Colonic mucosa (tissue), 4 donors: Measurements from ENCODE around the gene DAB2IP. TPM values are rescaled to one million over a fixed set of nuclear protein-coding genes. Genes with fewer than 3 reads are reported as not detected.
A peak's percentile ranks its signal among the peaks of the same experiment; 100 is the strongest.

Experiments
- DNase-seq: peaks from one replicate; pipeline ENCODE4 v3.0.0-alpha.2; 2020
- H3K27ac ChIP-seq: fragments of 200-600 bp; one replicate; pipeline ENCODE4 v1.8.0; 2021
- H3K27me3 ChIP-seq: fragments of 200-600 bp; one replicate; pipeline ENCODE4 v1.8.0; 2021
- H3K36me3 ChIP-seq: fragments of 200-600 bp; one replicate; pipeline ENCODE4 v1.8.0; 2021
- H3K4me1 ChIP-seq: fragments of 200-600 bp; one replicate; pipeline ENCODE4 v1.8.0; 2021; ENCODE audit warnings: mild to moderate bottlenecking
- H3K4me3 ChIP-seq: fragments of 200-600 bp; one replicate; pipeline ENCODE4 v1.8.0; 2021
- H3K9ac ChIP-seq, 2 donors: one replicate each; pipeline ENCODE4 v1.7.0; 2013; ENCODE audit warnings: control low read depth in 2 of 2, low read depth in 2 of 2, low read length in 2 of 2
- H3K9me3 ChIP-seq: fragments of 200-600 bp; one replicate; pipeline ENCODE4 v1.8.0; 2021
- CTCF ChIP-seq: fragments of 200-600 bp; IDR thresholded peaks from one replicate; pipeline ENCODE4 v1.8.0; 2022; ENCODE audit warnings: antibody characterized with exemption, mild to moderate bottlenecking
- intact Hi-C: fragments of 100-400 bp; cut with DNase I; formaldehyde crosslinking; loops from one replicate; pipeline ENCODE4 v1.14.1; 2022
- total RNA-seq, 2 donors: library from RNA; stranded (reverse); fragmentation: NEBNext Ultra II Directional in 1 of 2; extraction: Animal tissue kit (Norgen Biotek cat#: 25700) in 1 of 2; gene quantifications; one replicate each; pipeline ENCODE4 v1.2.1, GENCODE V29; 2021
- donor health status: healthy.
- donor health status: DM: no; HTN: no; CAD: no.
- donor health status: DM: no; HTN: no; CAD: no.

The DAB2IP gene
- total RNA-seq, 2 donors from 2014 or later: 126 to 130 TPM

GRCh38 chr9:121700165-121700831 is 48.9 kb downstream of the DAB2IP start:
- Histone ChIP-seq H3K36me3 (no peaks in the 10 kb centered on the region), H3K4me3 (peak overlapping the region; percentile 43), H3K4me1 (peaks cover 3% of the 10 kb centered on the region), H3K27me3 (no peaks in the 10 kb centered on the region), H3K9ac (peak overlapping the region; percentile 54 to 57), H3K27ac (peak overlapping the region; percentile 27), H3K9me3 (no peaks in the 10 kb centered on the region)
- TF ChIP-seq CTCF: peak; percentile 31
- DNase-seq: peak; percentile 71
- intact Hi-C loops: no loop called here

GRCh38 chr9:121700832-121701419 is 49.5 kb downstream of the DAB2IP start:
- Histone ChIP-seq H3K27me3 (no peaks in the 10 kb centered on the region), H3K9ac (peak overlapping the region in 1 of 2 donors; percentile 13), H3K4me3 (peak overlapping the region; percentile 43), H3K27ac (no peak overlapping the region), H3K4me1 (peaks cover 3% of the 10 kb centered on the region), H3K36me3 (no peaks in the 10 kb centered on the region), H3K9me3 (no peaks in the 10 kb centered on the region)
- intact Hi-C loops: no loop called here
- no peak for TF ChIP-seq CTCF
- no peak for DNase-seq

GRCh38 chr9:121701736-121702261 is 50.4 kb downstream of the DAB2IP start:
- intact Hi-C loops: no loop called here
- H3K36me3 ChIP-seq: no peaks in the 10 kb centered on the region
- H3K9ac ChIP-seq: peak overlapping the region in 1 of 2 donors; percentile 7
- no peak overlapping the region for H3K4me3 ChIP-seq
- H3K27me3 ChIP-seq: no peaks in the 10 kb centered on the region
- no peak for TF ChIP-seq CTCF
- H3K9me3 ChIP-seq: no peaks in the 10 kb centered on the region
- H3K27ac ChIP-seq: no peak overlapping the region
- peaks cover 3% of the 10 kb centered on the region for H3K4me1 ChIP-seq
- no peak for DNase-seq

- no peaks in the 10 kb centered on the region for H3K9me3 ChIP-seq
- TF ChIP-seq CTCF: no peak
- no peaks in the 10 kb centered on the region for H3K27me3 ChIP-seq
- no peak overlapping the region for H3K27ac ChIP-seq
- H3K4me1 ChIP-seq: peaks cover 3% of the 10 kb centered on the region
- H3K36me3 ChIP-seq: no peaks in the 10 kb centered on the region
- no peak overlapping the region for H3K9ac ChIP-seq
- intact Hi-C loops: no loop called here
- no peak for DNase-seq
- H3K4me3 ChIP-seq: no peak overlapping the region
These were observed 51.7 kb downstream of the DAB2IP start for GRCh38 chr9:121703014-121703734.

GRCh38 chr9:121704281-121704680 is 52.8 kb downstream of the DAB2IP start:
- Histone ChIP-seq H3K9ac (no peak overlapping the region), H3K36me3 (no peaks in the 10 kb centered on the region), H3K27ac (no peak overlapping the region), H3K4me3 (no peak overlapping the region), H3K27me3 (no peaks in the 10 kb centered on the region), H3K9me3 (no peaks in the 10 kb centered on the region), H3K4me1 (peaks cover 3% of the 10 kb centered on the region)
- no peak for TF ChIP-seq CTCF
- intact Hi-C loops: no loop called here
- DNase-seq: no peak
